B cell (primary cell): Measurements from ENCODE around the gene SEC14L1.

Experiments used
- CTCF ChIP-seq: fragments of 200-600 bp; IDR thresholded peaks from one replicate; pipeline ENCODE4 v1.8.0; 2022; ENCODE audit warnings: antibody characterized with exemption, mild to moderate bottlenecking
- EZH2 ChIP-seq: IDR thresholded peaks from 2 replicates; pipeline ENCODE4 v1.6.1; 2012; ENCODE audit warnings: borderline replicate concordance, low read depth, mild to moderate bottlenecking, moderate library complexity, low read length; ENCODE audit not compliant: insufficient read depth, poor library complexity, severe bottlenecking

- TF ChIP-seq CTCF (no peak), EZH2 (no peak)
These were observed 71.5 kb downstream of the SEC14L1 start for GRCh38 chr17:77212081-77212832.
